ENCODE results near the gene TRIM54.

DNA sequence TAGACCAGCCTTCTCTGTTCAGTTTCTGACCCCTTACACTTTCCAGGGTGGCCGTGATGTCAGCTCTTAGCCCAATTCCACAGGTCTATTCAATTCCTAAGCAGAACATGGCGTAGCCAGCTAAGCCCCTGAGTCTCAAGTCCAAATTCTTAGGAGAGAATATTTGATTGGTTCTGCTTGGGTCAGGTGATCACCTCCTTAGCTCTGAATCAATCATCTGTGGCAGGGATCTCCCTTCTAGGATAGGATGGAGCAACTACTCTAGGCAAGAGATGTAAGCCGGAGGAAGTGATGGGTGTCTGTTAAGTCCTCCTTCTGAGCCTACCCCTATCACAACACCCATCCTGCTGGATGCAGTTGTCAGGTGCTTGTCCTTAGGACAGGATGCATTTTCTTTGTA, 15.0 kb downstream of the TRIM54 start:
- TF ChIP-seq, protein P1, sequence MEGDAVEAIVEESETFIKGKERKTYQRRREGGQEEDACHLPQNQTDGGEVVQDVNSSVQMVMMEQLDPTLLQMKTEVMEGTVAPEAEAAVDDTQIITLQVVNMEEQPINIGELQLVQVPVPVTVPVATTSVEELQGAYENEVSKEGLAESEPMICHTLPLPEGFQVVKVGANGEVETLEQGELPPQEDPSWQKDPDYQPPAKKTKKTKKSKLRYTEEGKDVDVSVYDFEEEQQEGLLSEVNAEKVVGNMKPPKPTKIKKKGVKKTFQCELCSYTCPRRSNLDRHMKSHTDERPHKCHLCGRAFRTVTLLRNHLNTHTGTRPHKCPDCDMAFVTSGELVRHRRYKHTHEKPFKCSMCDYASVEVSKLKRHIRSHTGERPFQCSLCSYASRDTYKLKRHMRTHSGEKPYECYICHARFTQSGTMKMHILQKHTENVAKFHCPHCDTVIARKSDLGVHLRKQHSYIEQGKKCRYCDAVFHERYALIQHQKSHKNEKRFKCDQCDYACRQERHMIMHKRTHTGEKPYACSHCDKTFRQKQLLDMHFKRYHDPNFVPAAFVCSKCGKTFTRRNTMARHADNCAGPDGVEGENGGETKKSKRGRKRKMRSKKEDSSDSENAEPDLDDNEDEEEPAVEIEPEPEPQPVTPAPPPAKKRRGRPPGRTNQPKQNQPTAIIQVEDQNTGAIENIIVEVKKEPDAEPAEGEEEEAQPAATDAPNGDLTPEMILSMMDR (IDR thresholded peaks at IDR 0.05), result no peak
- no peak for TF ChIP-seq ZFX (IDR thresholded peaks at IDR 0.05; ENCODE audit: borderline replicate concordance)

All from 22Rv1 (cell line).